ENCODE measurements around the gene KIAA1671. TPM values are rescaled to one million over a fixed set of nuclear protein-coding genes. Genes with fewer than 3 reads are reported as not detected.

The KIAA1671 gene
- total RNA-seq, 4 donors from 2014 or later: 7.6 to 26.1 (median 16.7) TPM

DNA sequence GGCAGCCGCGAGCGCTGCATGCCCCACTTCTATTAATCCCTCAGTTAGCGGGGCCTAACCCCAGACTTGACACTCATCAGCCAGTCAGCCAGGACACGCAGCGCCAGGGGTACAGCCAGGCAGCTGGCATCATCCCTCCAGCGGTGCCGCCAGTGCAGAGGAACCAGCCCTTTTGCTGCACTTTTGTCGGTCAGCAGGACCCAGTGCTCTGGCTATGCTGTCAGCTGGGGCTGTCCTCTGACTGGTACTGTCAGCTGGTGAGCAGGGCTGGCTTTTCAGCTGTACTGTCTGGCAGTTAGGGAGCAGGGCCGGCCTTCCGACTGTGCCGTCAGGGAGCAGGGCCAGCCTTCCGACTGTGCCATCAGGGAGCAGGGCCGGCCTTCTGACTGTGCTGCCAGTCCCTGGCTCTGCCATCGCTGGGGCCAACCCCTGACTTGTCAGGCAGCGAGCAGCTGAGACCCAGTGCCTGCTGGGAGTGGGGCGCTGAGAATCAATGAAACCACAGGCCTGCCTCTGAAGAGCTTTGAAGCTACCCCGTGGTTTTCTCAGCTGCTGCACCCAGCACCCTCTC lies 115.4 kb downstream of the KIAA1671 start:
- DNase-seq: no peak
- no peaks in the 10 kb centered on the region for H3K36me3 ChIP-seq
- intact Hi-C loops (cut with DNase I; ENCODE audit: low total_unique reads): no loop called here
- no peak overlapping the region for H3K4me3 ChIP-seq
- TF ChIP-seq, protein P1, sequence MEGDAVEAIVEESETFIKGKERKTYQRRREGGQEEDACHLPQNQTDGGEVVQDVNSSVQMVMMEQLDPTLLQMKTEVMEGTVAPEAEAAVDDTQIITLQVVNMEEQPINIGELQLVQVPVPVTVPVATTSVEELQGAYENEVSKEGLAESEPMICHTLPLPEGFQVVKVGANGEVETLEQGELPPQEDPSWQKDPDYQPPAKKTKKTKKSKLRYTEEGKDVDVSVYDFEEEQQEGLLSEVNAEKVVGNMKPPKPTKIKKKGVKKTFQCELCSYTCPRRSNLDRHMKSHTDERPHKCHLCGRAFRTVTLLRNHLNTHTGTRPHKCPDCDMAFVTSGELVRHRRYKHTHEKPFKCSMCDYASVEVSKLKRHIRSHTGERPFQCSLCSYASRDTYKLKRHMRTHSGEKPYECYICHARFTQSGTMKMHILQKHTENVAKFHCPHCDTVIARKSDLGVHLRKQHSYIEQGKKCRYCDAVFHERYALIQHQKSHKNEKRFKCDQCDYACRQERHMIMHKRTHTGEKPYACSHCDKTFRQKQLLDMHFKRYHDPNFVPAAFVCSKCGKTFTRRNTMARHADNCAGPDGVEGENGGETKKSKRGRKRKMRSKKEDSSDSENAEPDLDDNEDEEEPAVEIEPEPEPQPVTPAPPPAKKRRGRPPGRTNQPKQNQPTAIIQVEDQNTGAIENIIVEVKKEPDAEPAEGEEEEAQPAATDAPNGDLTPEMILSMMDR (IDR thresholded peaks at IDR 0.05): no peak
- TF ChIP-seq POLR2A (IDR thresholded peaks at IDR 0.05): no peak
- H3K4me1 ChIP-seq: peaks cover 0 to 3% of the 10 kb centered on the region in 2 donors
- H3K27ac ChIP-seq: no peak overlapping the region
- no peaks in the 10 kb centered on the region for H3K9me3 ChIP-seq
- no peaks in the 10 kb centered on the region for H3K27me3 ChIP-seq

DNA sequence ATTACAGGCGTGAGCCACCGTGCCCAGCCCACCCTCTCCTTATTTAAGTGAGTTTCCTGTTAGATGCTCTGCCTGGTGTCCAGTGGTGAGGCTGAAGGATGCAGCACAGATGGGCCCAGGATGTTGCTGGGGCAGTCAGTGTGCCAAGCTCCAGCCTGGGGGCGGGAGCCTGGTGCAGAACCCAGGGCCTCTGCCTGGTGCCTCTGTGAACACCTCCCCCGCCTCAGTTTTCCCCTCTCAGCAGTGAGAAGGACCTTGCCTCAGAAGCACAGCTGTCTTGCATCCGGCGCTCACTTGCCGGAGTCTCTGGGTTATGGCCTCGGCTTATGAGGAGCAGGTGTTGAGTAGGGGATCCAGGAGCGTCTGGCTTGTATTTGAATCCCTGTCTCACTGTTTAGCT lies 116.2 kb downstream of the KIAA1671 start:
- Histone ChIP-seq H3K36me3 (no peaks in the 10 kb centered on the region), H3K9me3 (no peaks in the 10 kb centered on the region), H3K27me3 (no peaks in the 10 kb centered on the region), H3K4me3 (no peak overlapping the region), H3K27ac (no peak overlapping the region), H3K4me1 (peaks cover 0 to 3% of the 10 kb centered on the region in 2 donors)
- no peak for DNase-seq
- intact Hi-C loops (cut with DNase I; ENCODE audit: low total_unique reads): no loop called here
- TF ChIP-seq, protein P1 (IDR thresholded peaks at IDR 0.05): no peak
- TF ChIP-seq POLR2A (IDR thresholded peaks at IDR 0.05): no peak

DNA sequence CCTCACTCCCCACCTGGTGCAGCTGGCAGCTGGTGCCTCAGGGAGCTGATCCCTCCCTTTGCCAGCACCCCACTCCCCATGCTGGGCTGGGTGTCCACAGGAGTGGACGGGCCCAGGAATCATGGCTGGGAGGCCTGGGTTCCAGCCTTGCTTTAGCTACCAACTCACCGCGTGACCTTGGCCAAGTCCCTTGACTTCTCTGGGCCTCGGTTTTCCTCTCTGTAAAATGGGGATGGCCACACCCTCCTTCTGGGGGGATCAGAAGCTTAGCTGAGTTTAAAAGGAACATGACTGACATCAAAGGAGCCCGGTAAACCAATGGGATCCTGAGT lies 116.9 kb downstream of the KIAA1671 start:
- TF ChIP-seq, protein P1 (IDR thresholded peaks at IDR 0.05): no peak
- no peak for TF ChIP-seq POLR2A (IDR thresholded peaks at IDR 0.05)
- Histone ChIP-seq H3K27ac (no peak overlapping the region), H3K27me3 (no peaks in the 10 kb centered on the region), H3K4me1 (peaks cover 0 to 3% of the 10 kb centered on the region in 2 donors), H3K4me3 (no peak overlapping the region), H3K9me3 (no peaks in the 10 kb centered on the region), H3K36me3 (no peaks in the 10 kb centered on the region)
- DNase-seq: no peak
- intact Hi-C loops (cut with DNase I; ENCODE audit: low total_unique reads): no loop called here

DNA sequence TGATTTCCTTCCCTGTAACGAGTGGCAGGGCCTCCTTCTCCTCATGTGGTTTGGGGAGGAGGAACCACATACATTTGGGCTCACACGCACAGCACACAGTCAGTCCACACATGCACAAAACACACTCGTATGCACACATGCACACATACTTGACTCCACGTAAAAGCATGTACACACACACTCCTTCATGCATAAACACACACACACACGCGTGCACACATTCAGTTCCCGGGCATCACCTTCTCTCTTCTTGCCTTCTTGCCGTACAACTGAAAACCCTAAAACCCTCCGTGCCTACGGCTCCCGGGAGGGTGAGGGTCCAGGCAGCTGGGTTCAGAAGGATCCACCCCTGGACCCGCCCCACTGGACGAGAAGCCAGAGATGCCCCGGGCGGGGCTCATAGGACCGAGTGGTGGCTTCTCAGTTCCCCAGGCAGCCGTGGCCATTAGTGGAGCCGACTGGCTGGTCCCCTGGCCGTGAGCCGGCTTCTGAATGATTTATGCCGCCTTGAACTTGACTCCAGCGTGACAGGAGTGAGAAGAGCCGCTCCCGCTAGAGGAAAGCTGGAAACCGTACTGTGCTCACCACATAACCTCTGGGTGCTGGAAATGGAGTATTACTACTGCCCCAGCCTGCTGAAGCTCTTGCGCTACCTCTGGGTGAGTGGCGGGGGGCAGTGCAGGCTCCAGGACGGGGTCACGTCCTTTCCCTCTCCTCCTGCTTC lies 117.4 kb downstream of the KIAA1671 start:
- DNase-seq: peak; percentile 23 to 40
- Histone ChIP-seq H3K36me3 (no peaks in the 10 kb centered on the region), H3K27ac (no peak overlapping the region), H3K4me3 (no peak overlapping the region), H3K27me3 (no peaks in the 10 kb centered on the region), H3K9me3 (no peaks in the 10 kb centered on the region), H3K4me1 (peaks cover 0 to 3% of the 10 kb centered on the region in 2 donors)
- TF ChIP-seq POLR2A (IDR thresholded peaks at IDR 0.05): no peak
- TF ChIP-seq, protein P1 (IDR thresholded peaks at IDR 0.05): no peak
- intact Hi-C loops (cut with DNase I; ENCODE audit: low total_unique reads): no loop called here

DNA sequence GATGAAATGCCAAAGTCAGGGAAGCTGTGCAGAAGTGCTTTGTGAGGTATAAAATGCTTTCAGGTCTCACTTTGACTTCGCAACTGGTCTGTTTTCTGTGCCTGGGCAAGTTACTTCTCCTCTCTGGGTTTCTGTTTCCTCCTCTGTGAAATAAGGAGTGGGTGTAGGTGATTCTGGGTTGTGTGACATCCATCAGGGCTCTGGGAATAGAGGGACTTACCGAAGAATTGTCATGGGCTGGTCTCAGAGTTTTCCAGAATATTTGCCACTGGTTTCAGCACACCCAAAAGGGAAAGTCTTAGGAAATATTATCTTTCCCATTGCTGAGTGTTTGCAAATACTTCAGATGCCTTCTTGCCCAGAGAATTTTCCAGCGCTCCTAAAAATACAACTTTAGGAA lies 118.4 kb downstream of the KIAA1671 start:
- no peaks in the 10 kb centered on the region for H3K9me3 ChIP-seq
- no peak for DNase-seq
- no peaks in the 10 kb centered on the region for H3K27me3 ChIP-seq
- peaks cover 0 to 3% of the 10 kb centered on the region in 2 donors for H3K4me1 ChIP-seq
- no peak overlapping the region for H3K27ac ChIP-seq
- no peak for TF ChIP-seq POLR2A (IDR thresholded peaks at IDR 0.05)
- TF ChIP-seq, protein P1 (IDR thresholded peaks at IDR 0.05): no peak
- H3K36me3 ChIP-seq: no peaks in the 10 kb centered on the region
- H3K4me3 ChIP-seq: no peak overlapping the region
- intact Hi-C loops (cut with DNase I; ENCODE audit: low total_unique reads): no loop called here
